ENCODE results near the gene TMEM19.

DNA sequence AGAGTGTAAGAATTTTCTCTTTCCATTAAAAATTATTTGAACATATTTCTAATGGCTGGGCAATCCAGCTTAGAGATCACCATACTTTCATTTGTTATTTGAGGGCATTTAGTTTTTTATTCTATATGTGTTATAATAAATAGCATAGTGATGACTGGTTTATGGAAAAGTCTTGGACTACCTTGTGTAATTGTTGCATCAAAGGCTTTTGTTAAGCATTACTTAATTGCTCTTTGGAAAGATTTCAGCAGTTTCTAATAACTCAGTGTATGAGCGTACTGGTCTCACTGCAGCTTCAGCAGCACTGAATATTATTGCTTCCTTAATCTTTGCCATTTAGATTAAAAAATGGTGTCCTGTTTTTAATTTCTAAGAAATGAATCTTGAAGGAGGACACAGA, 22.8 kb downstream of the TMEM19 start:
- TF ChIP-seq POLR2A (IDR thresholded peaks at IDR 0.05; ENCODE audit: low read depth, low read length) (no peak), TAF1 (IDR thresholded peaks at IDR 0.05; ENCODE audit: borderline replicate concordance, low read depth, low read length) (no peak)
